BJ (cell line): ENCODE data around the gene DMWD. TPM values are rescaled to one million over a fixed set of nuclear protein-coding genes. Genes with fewer than 3 reads are reported as not detected.
A peak's percentile ranks its signal among the peaks of the same experiment; 100 is the strongest.

ENCODE experiments used
- CTCF ChIA-PET: fragments of 350-600 bp; formaldehyde crosslinking; extraction: SDS; loops from one replicate; lab custom pipeline; 2021; ENCODE audit warnings: antibody characterized with exemption, inconsistent platforms; lab: Yijun Ruan, JAX
- POLR2A ChIA-PET: fragments of 300-600 bp; sonication (Branson Sonifier 250); formaldehyde crosslinking; extraction: SDS; loops from one replicate; lab custom pipeline; 2021; ENCODE audit warnings: antibody characterized with exemption; lab: Charles Lee
- DNase-seq: peaks from one replicate; pipeline ENCODE4 v3.0.0-alpha.2; 2011; ENCODE audit warnings: low read depth
- H3K27me3 ChIP-seq: 2 replicates; pipeline ENCODE4 v1.6.0; 2011; ENCODE audit warnings: low read length; ENCODE audit not compliant: control insufficient read depth, insufficient read depth
- H3K36me3 ChIP-seq: 2 replicates; pipeline ENCODE4 v1.5.1; 2011; ENCODE audit warnings: low read length; ENCODE audit not compliant: control insufficient read depth, insufficient read depth
- H3K4me3 ChIP-seq: 2 replicates; pipeline ENCODE4 v1.5.1; 2011; ENCODE audit warnings: low read depth, mild to moderate bottlenecking, control low read depth, low read length
- CTCF ChIP-seq: IDR thresholded peaks from 2 replicates; pipeline ENCODE4 v1.5.1; 2011; ENCODE audit warnings: low read depth, mild to moderate bottlenecking, control low read depth, inconsistent platforms, low read length, moderate library complexity; ENCODE audit not compliant: insufficient read depth
- polyA plus RNA-seq: library from polyadenylated mRNA; depleted of rRNA; stranded (reverse); fragments of >200 nt; gene quantifications from 2 replicates; pipeline ENCODE4 v1.2.3, GENCODE V29; 2011

Gene DMWD
- polyA plus RNA-seq, 1 experiment: 28.6 TPM

DNA sequence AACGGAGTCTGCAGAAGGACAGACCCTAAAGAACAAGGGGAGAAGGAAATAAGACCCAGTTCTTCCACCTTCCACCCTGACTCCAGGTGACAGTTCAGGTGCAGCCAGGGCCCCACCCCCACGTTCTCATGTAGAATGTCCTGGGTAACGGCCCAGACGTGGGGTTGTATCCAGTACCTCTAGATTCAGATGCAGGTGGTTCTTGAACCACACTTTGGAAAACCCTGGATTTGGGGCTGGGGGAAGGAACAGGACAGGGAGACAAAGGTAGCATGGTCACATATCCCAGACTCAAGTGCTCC lies 12.5 kb downstream of the DMWD start:
- CTCF ChIA-PET: interaction anchor here (1.4 to 3.8 kb wide), 2 partner anchors 10 to 19 kb away, joined by 10 to 31 read pairs; partner anchors contain the start of gene SIX5
- peaks cover 28% of the 10 kb centered on the region for H3K36me3 ChIP-seq
- no peaks in the 10 kb centered on the region for H3K27me3 ChIP-seq
- DNase-seq: no peak
- H3K4me3 ChIP-seq: peak overlapping the region; percentile 77; the same call in 1 of the 2 replicates
- TF ChIP-seq CTCF: no peak
- POLR2A ChIA-PET: no interaction called here

DNA sequence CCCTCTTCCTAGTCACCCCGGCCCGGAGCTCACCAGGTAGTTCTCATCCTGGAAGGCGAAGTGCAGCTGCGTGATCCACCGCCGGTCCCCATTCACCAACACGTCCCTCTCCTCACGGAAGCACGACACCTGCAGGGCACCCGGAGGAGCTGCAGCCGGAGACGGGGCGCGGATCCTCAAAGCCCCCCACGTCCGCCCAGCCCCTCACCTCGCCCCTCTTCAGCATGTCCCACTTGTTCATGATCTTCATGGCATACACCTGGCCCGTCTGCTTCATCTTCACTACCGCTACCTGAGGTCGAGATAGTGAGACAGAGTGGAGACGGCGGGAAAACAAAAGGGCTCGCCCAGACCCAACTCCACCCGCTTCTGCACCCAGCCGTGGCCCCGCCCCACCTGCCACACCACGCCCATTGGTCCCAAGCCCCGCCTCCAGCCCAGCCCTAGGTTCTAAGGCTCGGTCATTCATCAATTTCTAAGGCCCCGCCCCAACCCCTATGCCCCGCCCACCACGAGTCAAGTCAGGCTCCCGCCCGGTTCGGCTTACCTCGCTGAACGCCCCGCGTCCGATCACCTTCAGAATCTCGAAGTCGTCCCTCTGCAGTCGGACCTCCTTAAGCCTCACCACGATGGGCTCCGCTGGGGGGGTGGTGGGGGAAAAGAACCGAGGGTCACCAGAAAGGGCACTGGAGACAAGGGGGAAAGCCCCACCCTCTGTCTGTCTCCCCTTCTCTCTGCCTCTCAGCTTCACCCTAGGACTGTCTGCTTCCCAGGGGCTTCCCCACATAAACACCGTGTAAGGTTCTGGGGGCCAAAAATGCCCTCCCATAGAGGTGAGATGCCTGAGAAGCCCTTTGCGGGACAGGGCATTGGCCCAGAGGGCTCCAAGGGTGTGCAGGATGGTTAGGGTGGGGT lies 13.2 kb downstream of the DMWD start:
- Histone ChIP-seq H3K4me3 (0 out of 2 replicates have a peak overlapping the region, but pooled peaks have one; percentile 77), H3K36me3 (peaks cover 31% of the 10 kb centered on the region), H3K27me3 (no peaks in the 10 kb centered on the region)
- DNase-seq: no peak
- ChIA-PET CTCF (interaction anchor here (1.2 to 3.8 kb wide), 3 partner anchors 9 to 20 kb away, joined by 4 to 31 read pairs (median 10); partner anchors contain the start of gene SIX5), POLR2A (no interaction called here)
- TF ChIP-seq CTCF: peak; percentile 32

DNA sequence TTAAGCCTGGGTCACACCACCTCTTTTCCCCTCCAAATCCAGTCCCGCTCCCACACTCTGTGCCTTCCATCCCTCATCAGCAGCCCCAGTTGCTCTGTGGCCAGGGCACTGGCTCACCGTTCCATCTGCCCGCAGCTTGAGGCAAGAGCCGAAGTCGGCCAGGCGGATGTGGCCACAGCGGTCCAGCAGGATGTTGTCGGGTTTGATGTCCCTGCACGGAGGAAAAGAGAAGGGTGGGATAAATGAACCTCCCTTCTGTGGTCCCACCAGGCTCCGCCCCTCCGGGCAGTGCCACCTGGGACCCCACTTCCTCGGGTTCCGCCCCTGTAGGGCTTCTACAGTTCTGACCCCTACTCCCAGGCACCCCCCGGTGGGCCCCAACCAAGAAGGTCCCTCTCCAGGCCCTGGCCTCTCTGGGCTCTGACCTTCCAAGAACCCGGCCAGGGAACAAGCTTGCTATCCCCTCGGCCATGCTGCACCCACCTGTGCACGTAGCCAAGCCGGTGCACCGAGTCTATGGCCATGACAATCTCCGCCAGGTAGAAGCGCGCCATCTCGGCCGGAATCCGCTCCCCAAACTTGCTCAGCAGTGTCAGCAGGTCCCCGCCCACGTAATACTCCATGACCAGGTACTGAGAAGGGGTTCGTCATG lies 14.5 kb downstream of the DMWD start:
- H3K4me3 ChIP-seq: no peak overlapping the region
- CTCF ChIA-PET: no interaction called here
- H3K36me3 ChIP-seq: peaks cover 36% of the 10 kb centered on the region
- TF ChIP-seq CTCF: no peak
- no peak for DNase-seq
- POLR2A ChIA-PET: no interaction called here
- no peaks in the 10 kb centered on the region for H3K27me3 ChIP-seq

DNA sequence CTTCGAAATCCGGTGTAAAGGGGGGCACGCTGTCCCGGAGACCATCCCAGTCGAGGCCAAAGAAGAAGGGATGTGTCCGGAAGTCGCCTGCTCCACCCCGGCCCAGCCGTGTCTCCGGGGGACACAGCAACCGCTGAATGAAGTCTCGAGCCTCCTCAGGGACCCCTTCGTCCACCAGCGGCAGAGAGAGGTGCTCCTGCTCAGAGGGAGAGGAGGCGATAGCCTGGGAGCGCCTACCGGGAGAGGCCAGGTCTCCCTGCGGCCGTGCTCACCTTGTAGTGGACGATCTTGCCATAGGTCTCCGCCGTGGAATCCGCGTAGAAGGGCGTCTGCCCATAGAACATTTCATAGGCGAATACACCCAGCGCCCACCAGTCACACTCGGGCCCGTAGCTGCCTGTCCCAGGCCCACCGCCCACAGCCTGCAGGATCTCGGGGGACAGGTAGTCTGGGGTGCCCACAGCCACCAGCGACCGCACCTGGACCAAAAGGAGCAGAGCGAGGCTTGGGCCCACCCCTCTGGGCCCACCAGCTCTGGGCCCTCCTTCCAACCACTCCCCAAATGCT lies 15.2 kb downstream of the DMWD start:
- Histone ChIP-seq H3K4me3 (no peak overlapping the region), H3K36me3 (peaks cover 41% of the 10 kb centered on the region), H3K27me3 (no peaks in the 10 kb centered on the region)
- ChIA-PET CTCF (no interaction called here), POLR2A (no interaction called here)
- DNase-seq: no peak
- no peak for TF ChIP-seq CTCF

DNA sequence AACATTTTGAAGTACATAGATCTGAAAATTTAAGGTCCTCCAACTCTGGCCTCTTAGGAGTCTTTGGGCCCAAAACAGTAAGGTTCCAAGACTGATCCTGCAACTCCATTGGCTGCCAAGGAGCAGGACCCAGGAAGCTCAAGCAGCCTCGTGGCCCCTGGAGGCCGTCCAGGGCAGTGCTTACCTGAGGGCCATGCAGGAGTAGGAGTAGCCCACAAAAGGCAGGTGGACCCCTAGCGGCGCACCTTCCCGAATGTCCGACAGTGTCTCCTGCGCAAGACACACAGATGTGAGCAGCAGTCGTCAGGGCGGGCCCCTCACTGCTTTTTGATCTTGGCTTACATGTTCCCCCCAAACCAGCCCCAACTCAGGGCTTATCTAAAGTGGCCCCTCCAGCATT lies 17.9 kb downstream of the DMWD start:
- H3K4me3 ChIP-seq: no peak overlapping the region
- no peaks in the 10 kb centered on the region for H3K27me3 ChIP-seq
- TF ChIP-seq CTCF: no peak
- peaks cover 56% of the 10 kb centered on the region for H3K36me3 ChIP-seq
- CTCF ChIA-PET: interaction anchor here (1.1 kb wide), 1 partner anchor 24 kb away, joined by 4 read pairs; no protein-coding TSS in a partner anchor
- DNase-seq: no peak
- POLR2A ChIA-PET: no interaction called here
